SK-N-SH (cell line): ENCODE measurements around the gene FUCA1.

ENCODE experiments used
- CTCF ChIP-seq: fragments of 200-600 bp; sonication (generic); IDR thresholded peaks from 2 replicates; pipeline ENCODE4 v1.6.1; 2017; ENCODE audit warnings: antibody characterized with exemption, mild to moderate bottlenecking, moderate library complexity
- EZH2phosphoT487 ChIP-seq: fragments of 200-600 bp; sonication (generic); IDR thresholded peaks from 2 replicates; pipeline ENCODE4 v1.6.1; 2017; ENCODE audit warnings: low read depth, mixed run types, mild to moderate bottlenecking, antibody characterized with exemption, moderate library complexity, borderline replicate concordance
- JUND ChIP-seq: IDR thresholded peaks from 2 replicates; pipeline ENCODE4 v1.4.0; 2012
- MAX ChIP-seq: IDR thresholded peaks from 2 replicates; pipeline ENCODE4 v1.4.0; 2012; ENCODE audit warnings: low read depth
- MXI1 ChIP-seq: IDR thresholded peaks from 2 replicates; pipeline ENCODE4 v1.6.1; 2012; ENCODE audit warnings: mild to moderate bottlenecking, low read depth, low read length, improper control_type of control experiment
- RAD21 ChIP-seq: IDR thresholded peaks from 2 replicates; pipeline ENCODE4 v1.6.1; 2012; ENCODE audit warnings: mild to moderate bottlenecking, low read length
- SMC3 ChIP-seq: IDR thresholded peaks from 2 replicates; pipeline ENCODE4 v1.6.1; 2012; ENCODE audit warnings: low read depth, low read length, improper control_type of control experiment
- ZBTB33 ChIP-seq: IDR thresholded peaks from 2 replicates; pipeline ENCODE4 v1.4.0; 2012; ENCODE audit warnings: low read depth, borderline replicate concordance

- no peak for TF ChIP-seq EZH2phosphoT487
- TF ChIP-seq CTCF, result no peak
- TF ChIP-seq SMC3, result no peak
- TF ChIP-seq RAD21, result no peak
- no peak for TF ChIP-seq MAX
- TF ChIP-seq JUND, result no peak
- no peak for TF ChIP-seq MXI1
- TF ChIP-seq ZBTB33, result no peak
These were observed 27.9 kb upstream of the FUCA1 start for GRCh38 chr1:23895993-23896392.
